K562 (cell line): ENCODE data around the gene RCC2. TPM values are rescaled to one million over a fixed set of nuclear protein-coding genes. Genes with fewer than 3 reads are reported as not detected.
A peak's percentile ranks its signal among the peaks of the same experiment; 100 is the strongest.

Experiments used
- CTBP1 ChIP-seq: fragments of 450-650 bp; IDR thresholded peaks from 2 replicates; pipeline ENCODE4 v1.6.1; 2016; ENCODE audit warnings: borderline replicate concordance
- FOXA3 ChIP-seq, 2 experiments: fragments of 450-650 bp in 1 of 2; sonication (generic) in 1 of 2; formaldehyde crosslinking; IDR thresholded peaks in 1 of 2; conservative IDR thresholded peaks in 1 of 2; 2 replicates each; pipeline versions ENCODE4 v1.4.0 to v1.8.0; 2020 to 2022; ENCODE audit warnings: mild to moderate bottlenecking in 2 of 2, missing genetic modification reagents in 1 of 2
- KLF10 ChIP-seq: fragments of 250-450 bp; sonication (Bioruptor Pico); IDR thresholded peaks from 2 replicates; pipeline ENCODE4 v1.6.1; 2021; ENCODE audit warnings: matching md5 sums
- MTA3 ChIP-seq: fragments of 450-650 bp; formaldehyde crosslinking; IDR thresholded peaks from 2 replicates; pipeline ENCODE4 v1.6.1; 2017; ENCODE audit warnings: mild to moderate bottlenecking, borderline replicate concordance
- NONO ChIP-seq, 2 experiments: fragments of 200-400 bp in 1 of 2; fragments of 450-650 bp in 1 of 2; formaldehyde crosslinking in 1 of 2; IDR thresholded peaks; 2 replicates each; pipeline ENCODE4 v1.6.1; 2017; ENCODE audit warnings: low read depth in 2 of 2, mild to moderate bottlenecking in 2 of 2, moderate library complexity in 2 of 2, low read length in 1 of 2
- NRF1 ChIP-seq, 2 experiments: fragments of 450-650 bp; IDR thresholded peaks in 1 of 2; conservative IDR thresholded peaks in 1 of 2; 2 replicates each; pipeline ENCODE4 v1.6.1; 2014; ENCODE audit warnings: mild to moderate bottlenecking in 2 of 2
- POLR2A ChIP-seq: fragments of 450-650 bp; conservative IDR thresholded peaks from 2 replicates; pipeline ENCODE4 v1.6.1; 2016
- POLR3A ChIP-seq: IDR thresholded peaks from 2 replicates; pipeline ENCODE4 v1.6.1; 2011; ENCODE audit warnings: borderline replicate concordance, mild to moderate bottlenecking, moderate library complexity; ENCODE audit not compliant: insufficient read length, insufficient read depth; ENCODE audit errors: extremely low read depth
- RBM15 ChIP-seq: fragments of 200-400 bp; formaldehyde crosslinking; IDR thresholded peaks from 2 replicates; pipeline ENCODE4 v1.6.1; 2018; ENCODE audit warnings: mild to moderate bottlenecking, low read length, moderate library complexity; ENCODE audit not compliant: insufficient read depth
- REST ChIP-seq, 2 experiments: fragments of 450-650 bp; formaldehyde crosslinking in 1 of 2; IDR thresholded peaks; 2 replicates each; pipeline versions ENCODE4 v1.4.0 to v1.6.1; 2014 to 2020; ENCODE audit warnings: mild to moderate bottlenecking in 2 of 2, borderline replicate concordance in 1 of 2, low read depth in 1 of 2
- SIN3B ChIP-seq: fragments of 450-650 bp; IDR thresholded peaks from 2 replicates; pipeline ENCODE4 v1.6.1; 2017; ENCODE audit warnings: low read depth, mild to moderate bottlenecking, moderate library complexity
- SMAD1 ChIP-seq: fragments of 150-350 bp; IDR thresholded peaks from 2 replicates; pipeline ENCODE4 v1.6.1; 2014; ENCODE audit warnings: low read length, low read depth; ENCODE audit not compliant: partially characterized antibody
- SMARCA5 ChIP-seq: fragments of 450-650 bp; IDR thresholded peaks from 2 replicates; pipeline ENCODE4 v1.6.1; 2016
- SRSF1 ChIP-seq: fragments of 200-400 bp; formaldehyde crosslinking; IDR thresholded peaks from 2 replicates; pipeline ENCODE4 v1.6.1; 2017; ENCODE audit warnings: mild to moderate bottlenecking, low read depth, low read length, moderate library complexity
- YY1 ChIP-seq, 3 experiments: IDR thresholded peaks; 2 replicates each; pipeline ENCODE4 v1.6.1; 2011; ENCODE audit warnings: low read length in 2 of 3, mild to moderate bottlenecking in 2 of 3, moderate library complexity in 2 of 3, borderline replicate concordance in 1 of 3, control low read depth in 1 of 3, low read depth in 1 of 3; ENCODE audit not compliant: insufficient read depth in 3 of 3, insufficient replicate concordance in 2 of 3, control insufficient read depth in 1 of 3, insufficient read length in 1 of 3; ENCODE audit errors: extremely low read depth in 1 of 3
- ZBTB7A ChIP-seq: IDR thresholded peaks from 2 replicates; pipeline ENCODE4 v1.6.1; 2011; ENCODE audit warnings: low read depth, mild to moderate bottlenecking, low read length, moderate library complexity, borderline replicate concordance; ENCODE audit not compliant: control insufficient read depth
- ZNF695 ChIP-seq: fragments of 450-650 bp; formaldehyde crosslinking; IDR thresholded peaks from 2 replicates; pipeline ENCODE4 v1.4.0; 2020; ENCODE audit warnings: mild to moderate bottlenecking, moderate library complexity
- ZNF76 ChIP-seq: fragments of 250-450 bp; sonication (Bioruptor Pico); IDR thresholded peaks from 2 replicates; pipeline ENCODE4 v1.4.0; 2020; ENCODE audit warnings: mild to moderate bottlenecking, moderate library complexity, borderline replicate concordance
- polyA plus RNA-seq, 8 experiments: library from polyadenylated mRNA; depleted of rRNA in 4 of 8; stranded (reverse) in 5 of 8; unstranded in 3 of 8; fragments of >200 nt; fragmentation: Nextera tagmentation in 2 of 8; fragmentation: Illumina TruSeq in 1 of 8; extraction: Ambion mirVana in 2 of 8; extraction: Trizol in 1 of 8; gene quantifications; 2 replicates each; pipeline versions ENCODE4 v1.2.1 to v1.2.3, GENCODE V29; 2011 to 2014; ENCODE audit warnings: inconsistent platforms in 1 of 8, missing spikeins in 1 of 8
- total RNA-seq, 7 experiments: library from RNA; depleted of rRNA in 6 of 7; stranded (reverse); fragments of >200 nt in 6 of 7; fragmentation: Illumina TruSeq in 2 of 7; extraction: Trizol in 2 of 7; gene quantifications; 2 replicates each; pipeline versions ENCODE4 v1.2.1 to v1.2.3, GENCODE V29; 2011 to 2021; ENCODE audit warnings: low replicate concordance in 1 of 7

The RCC2 gene
- total and polyA plus RNA-seq, 9 of the 15 experiments (the other 6 are each of a cell fraction or from before 2014, with no cell fraction given), result 31.8 to 292 (median 116) TPM

DNA sequence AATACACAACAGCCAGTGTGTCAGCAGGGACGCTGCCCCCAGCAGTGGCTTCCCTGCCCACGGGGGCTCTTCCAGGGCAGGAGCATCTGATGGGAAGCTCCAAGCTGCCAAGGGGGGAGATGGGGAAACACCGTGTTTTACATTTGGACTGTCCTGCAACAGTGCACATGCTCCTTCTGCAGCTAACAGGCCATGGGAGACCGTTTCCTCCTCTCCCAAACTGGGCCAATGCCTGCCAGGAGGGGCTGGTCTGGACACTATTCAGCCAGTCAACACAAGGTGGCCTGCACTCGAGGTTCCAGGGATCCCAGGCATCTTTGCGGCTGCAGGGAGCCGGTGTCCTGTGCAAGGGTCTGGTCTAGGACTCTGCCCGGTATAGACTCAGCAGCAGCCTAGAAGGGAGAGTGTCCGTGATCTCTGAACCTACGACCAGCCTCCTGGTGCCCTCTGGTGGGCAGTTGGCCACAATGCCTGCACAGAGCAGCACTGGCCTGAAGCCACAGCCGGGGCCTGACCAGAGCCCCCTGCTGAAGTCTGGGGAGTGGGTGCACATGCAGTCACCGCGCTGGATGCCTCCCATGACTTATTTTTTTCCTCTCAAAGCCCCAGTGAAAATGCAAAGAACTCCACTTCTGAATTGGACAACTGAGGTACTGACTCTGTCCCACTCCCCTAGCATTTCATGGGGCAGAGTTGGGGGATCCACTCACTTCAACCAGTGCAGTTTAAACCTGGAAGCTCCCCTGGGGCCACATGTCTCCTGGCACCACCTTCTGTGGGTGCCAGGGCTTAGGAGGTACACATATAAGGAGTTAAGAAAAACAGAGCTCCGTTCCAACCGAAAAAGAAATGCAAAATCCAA lies 33.3 kb downstream of the RCC2 start (continued):
- TF ChIP-seq NONO (IDR thresholded peaks at IDR 0.05; ENCODE audit: low read depth in 2 of 2, low read length in 1 of 2), result 0 out of 4 replicates have a peak, but pooled peaks of 1 of the 2 experiments have one; percentile 4
- peak; percentile 78 for TF ChIP-seq ZBTB7A
- TF ChIP-seq SMARCA5, result no peak
- TF ChIP-seq YY1 (IDR thresholded peaks at IDR 0.05; ENCODE audit: borderline replicate concordance in 1 of 3, control insufficient read depth in 1 of 3, extremely low read depth in 1 of 3, insufficient read depth in 3 of 3, insufficient read length in 1 of 3, insufficient replicate concordance in 2 of 3, low read depth in 1 of 3, low read length in 2 of 3), result peak in 1 of 3 experiments; percentile 11
- no peak for TF ChIP-seq ZNF76
- peak; percentile 66; the same call in 1 of the 2 replicates for TF ChIP-seq REST (IDR thresholded peaks at IDR 0.05; ENCODE audit: borderline replicate concordance)
- no peak for TF ChIP-seq REST (CRISPR knock-in tag; IDR thresholded peaks at IDR 0.05; ENCODE audit: low read depth)
- no peak for TF ChIP-seq RBM15
- TF ChIP-seq CTBP1, result peak; percentile 27; the same call in 1 of the 2 replicates
- TF ChIP-seq SRSF1, result no peak
- TF ChIP-seq ZNF695, result no peak
- TF ChIP-seq SIN3B, result 0 out of 2 replicates have a peak, but pooled peaks have one; percentile 25
- TF ChIP-seq FOXA3 (CRISPR knock-in tag; conservative IDR thresholded peaks at IDR 0.05 in 1 of 2, IDR thresholded peaks at IDR 0.05 in 1 of 2), result peak in 1 of 2 experiments; percentile 19; a peak in 1 of 4 replicates
- TF ChIP-seq POLR3A, result no peak
- peak; percentile 79 for TF ChIP-seq POLR2A
- no peak for TF ChIP-seq SMAD1
- peak; percentile 52; the same call in 1 of the 2 replicates for TF ChIP-seq MTA3
- TF ChIP-seq KLF10 (CRISPR knock-in tag), result no peak
- 0 out of 4 replicates have a peak, but pooled peaks of 1 of the 2 experiments have one; percentile 17 for TF ChIP-seq NRF1 (conservative IDR thresholded peaks at IDR 0.05 in 1 of 2, IDR thresholded peaks at IDR 0.05 in 1 of 2)
